Astrocyte (in vitro differentiated cells and primary cell): ENCODE data around the gene SLC38A3. TPM values are rescaled to one million over a fixed set of nuclear protein-coding genes. Genes with fewer than 3 reads are reported as not detected.

ENCODE experiments used
- DNase-seq: peaks from one replicate; pipeline ENCODE4 v3.0.0-alpha.2; 2010; ENCODE audit warnings: low read depth
- FAIRE-seq: peaks from 2 replicates; lab custom pipeline; 2011; peaks lifted over from hg19 to GRCh38; lab: Jason Lieb, UNC
- H2AFZ ChIP-seq: 2 replicates; pipeline ENCODE4 v1.6.0; 2012; ENCODE audit warnings: low read depth, low read length, inconsistent platforms
- H3K27ac ChIP-seq: 2 replicates; pipeline ENCODE4 v1.5.1; 2011; ENCODE audit warnings: low read depth, low read length, inconsistent platforms
- H3K27me3 ChIP-seq: 2 replicates; pipeline ENCODE4 v1.6.0; 2011; ENCODE audit warnings: low read length, inconsistent platforms; ENCODE audit not compliant: insufficient read depth
- H3K36me3 ChIP-seq: 2 replicates; pipeline ENCODE4 v1.5.1; 2011; ENCODE audit warnings: low read length, inconsistent platforms; ENCODE audit not compliant: insufficient read depth
- H3K4me1 ChIP-seq: 2 replicates; pipeline ENCODE4 v1.5.1; 2011; ENCODE audit warnings: low read length, inconsistent platforms; ENCODE audit not compliant: insufficient read depth
- H3K4me2 ChIP-seq: 2 replicates; pipeline ENCODE4 v1.6.0; 2012; ENCODE audit warnings: low read length, inconsistent platforms
- H3K4me3 ChIP-seq: 2 replicates; pipeline ENCODE4 v1.5.1; 2011; ENCODE audit warnings: low read depth, mild to moderate bottlenecking, low read length, inconsistent platforms; ENCODE audit not compliant: insufficient read depth
- H3K79me2 ChIP-seq: 2 replicates; pipeline ENCODE4 v1.6.0; 2012; ENCODE audit warnings: mild to moderate bottlenecking, low read length, inconsistent platforms; ENCODE audit not compliant: insufficient read depth
- H3K9ac ChIP-seq: 2 replicates; pipeline ENCODE4 v1.6.0; 2012; ENCODE audit warnings: mild to moderate bottlenecking, low read length, inconsistent platforms
- H3K9me3 ChIP-seq: 2 replicates; pipeline ENCODE4 v1.5.1; 2012; ENCODE audit warnings: low read depth, mild to moderate bottlenecking, low read length, inconsistent platforms; ENCODE audit not compliant: insufficient read depth
- H4K20me1 ChIP-seq: 2 replicates; pipeline ENCODE4 v1.6.0; 2012; ENCODE audit warnings: low read length, inconsistent platforms; ENCODE audit not compliant: insufficient read depth
- H3K27ac Mint-ChIP-seq: one replicate; pipeline ENCODE4 v1.8.0; 2021; ENCODE audit warnings: mild to moderate bottlenecking, mixed read lengths; ENCODE audit not compliant: unreplicated experiment
- H3K27me3 Mint-ChIP-seq: one replicate; pipeline ENCODE4 v1.8.0; 2021; ENCODE audit warnings: low read depth, mixed read lengths; ENCODE audit not compliant: unreplicated experiment
- H3K36me3 Mint-ChIP-seq: one replicate; pipeline ENCODE4 v1.8.0; 2021; ENCODE audit warnings: low read depth, mixed read lengths; ENCODE audit not compliant: unreplicated experiment
- H3K4me1 Mint-ChIP-seq: one replicate; pipeline ENCODE4 v1.8.0; 2021; ENCODE audit warnings: low read depth, mixed read lengths; ENCODE audit not compliant: unreplicated experiment
- H3K4me3 Mint-ChIP-seq: one replicate; pipeline ENCODE4 v1.8.0; 2021; ENCODE audit warnings: mild to moderate bottlenecking, moderate library complexity, mixed read lengths; ENCODE audit not compliant: unreplicated experiment
- H3K9me3 Mint-ChIP-seq: one replicate; pipeline ENCODE4 v1.8.0; 2021; ENCODE audit warnings: mild to moderate bottlenecking, mixed read lengths; ENCODE audit not compliant: unreplicated experiment
- EZH2 ChIP-seq: IDR thresholded peaks from 2 replicates; pipeline ENCODE4 v1.6.1; 2012; ENCODE audit warnings: mild to moderate bottlenecking, low read length, inconsistent platforms; ENCODE audit not compliant: insufficient read depth
- total RNA-seq: library from RNA; stranded (reverse); gene quantifications from 2 replicates; pipeline ENCODE4 v1.2.1, GENCODE V29; 2021
- TF ChIP-seq, protein P1 (sequence below): IDR thresholded peaks from 2 replicates; pipeline ENCODE4 v1.5.1; 2011; ENCODE audit warnings: low read depth, mild to moderate bottlenecking, inconsistent platforms, low read length, moderate library complexity; ENCODE audit not compliant: insufficient read depth

Gene SLC38A3
- total RNA-seq, 1 donor from 2014 or later, result 0.68 TPM

- Mint-ChIP-seq H3K4me1 (peaks cover 10% of the 10 kb centered on the region), H3K27me3 (peaks cover 37% of the 10 kb centered on the region), H3K9me3 (peaks cover 3% of the 10 kb centered on the region), H3K4me3 (no peak overlapping the region), H3K36me3 (no peaks in the 10 kb centered on the region), H3K27ac (peak overlapping the region; percentile 15)
- Histone ChIP-seq H3K9ac (no peak overlapping the region), H3K79me2 (no peaks in the 10 kb centered on the region), H3K27me3 (peaks cover 25% of the 10 kb centered on the region), H4K20me1 (no peaks in the 10 kb centered on the region), H2AFZ (no peak overlapping the region), H3K27ac (no peak overlapping the region), H3K4me2 (no peak overlapping the region), H3K4me1 (no peaks in the 10 kb centered on the region), H3K36me3 (no peaks in the 10 kb centered on the region), H3K4me3 (no peak overlapping the region), H3K9me3 (no peaks in the 10 kb centered on the region)
- FAIRE-seq (no peak), DNase-seq (no peak)
- TF ChIP-seq, protein P1, sequence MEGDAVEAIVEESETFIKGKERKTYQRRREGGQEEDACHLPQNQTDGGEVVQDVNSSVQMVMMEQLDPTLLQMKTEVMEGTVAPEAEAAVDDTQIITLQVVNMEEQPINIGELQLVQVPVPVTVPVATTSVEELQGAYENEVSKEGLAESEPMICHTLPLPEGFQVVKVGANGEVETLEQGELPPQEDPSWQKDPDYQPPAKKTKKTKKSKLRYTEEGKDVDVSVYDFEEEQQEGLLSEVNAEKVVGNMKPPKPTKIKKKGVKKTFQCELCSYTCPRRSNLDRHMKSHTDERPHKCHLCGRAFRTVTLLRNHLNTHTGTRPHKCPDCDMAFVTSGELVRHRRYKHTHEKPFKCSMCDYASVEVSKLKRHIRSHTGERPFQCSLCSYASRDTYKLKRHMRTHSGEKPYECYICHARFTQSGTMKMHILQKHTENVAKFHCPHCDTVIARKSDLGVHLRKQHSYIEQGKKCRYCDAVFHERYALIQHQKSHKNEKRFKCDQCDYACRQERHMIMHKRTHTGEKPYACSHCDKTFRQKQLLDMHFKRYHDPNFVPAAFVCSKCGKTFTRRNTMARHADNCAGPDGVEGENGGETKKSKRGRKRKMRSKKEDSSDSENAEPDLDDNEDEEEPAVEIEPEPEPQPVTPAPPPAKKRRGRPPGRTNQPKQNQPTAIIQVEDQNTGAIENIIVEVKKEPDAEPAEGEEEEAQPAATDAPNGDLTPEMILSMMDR, result no peak
- TF ChIP-seq EZH2, result no peak
These were observed 1.8 kb upstream of the SLC38A3 start for GRCh38 chr3:50203113-50203808.

DNA sequence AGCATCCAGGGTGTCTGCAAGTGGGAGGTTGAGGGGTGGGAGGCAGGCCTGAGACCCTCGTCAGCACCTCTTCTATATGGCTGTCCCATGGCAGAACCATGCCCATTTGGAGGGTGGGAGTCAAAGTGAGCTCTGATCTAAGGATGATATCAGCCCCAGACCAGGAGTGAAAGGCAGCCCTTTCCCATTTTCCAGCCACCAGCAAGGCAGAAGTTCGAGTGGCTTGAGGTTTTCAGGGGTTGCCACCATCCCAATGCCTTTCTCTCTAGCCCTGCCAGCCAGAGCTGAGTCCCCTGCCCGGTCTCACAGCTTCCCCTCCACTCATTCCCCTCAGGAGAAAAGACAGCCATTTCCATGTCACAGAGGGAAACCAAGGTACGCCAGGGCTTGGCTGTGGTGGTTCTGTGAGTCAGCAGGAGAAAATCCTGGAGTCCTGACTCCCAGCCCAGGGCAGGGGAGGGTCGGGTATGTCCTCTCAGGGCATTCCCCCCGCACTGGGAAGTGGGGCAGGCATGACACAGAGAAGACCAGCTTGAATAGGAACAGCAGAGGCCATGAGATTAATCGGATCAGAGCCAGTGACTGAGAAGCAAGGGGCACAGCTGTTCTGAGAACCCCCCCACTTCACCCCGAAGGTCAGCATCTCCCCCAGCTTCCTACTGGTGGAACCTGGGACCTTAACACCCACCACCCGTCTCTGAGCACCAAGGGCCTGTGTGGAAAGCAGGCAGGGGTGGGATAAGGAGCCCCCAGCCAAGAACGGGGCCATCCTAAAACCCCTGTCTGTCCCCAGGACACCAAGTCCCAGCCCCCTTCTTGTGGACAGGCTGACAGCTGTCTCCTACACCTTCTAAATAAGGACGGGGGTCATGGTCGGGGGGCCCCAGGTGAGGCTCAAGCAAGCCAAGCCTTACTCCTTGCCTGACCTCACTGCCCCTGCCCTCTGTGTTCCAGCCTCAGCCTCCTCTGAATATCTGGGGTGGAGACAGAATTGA is 965 bp upstream of the SLC38A3 start:
- H3K9me3 ChIP-seq, result no peaks in the 10 kb centered on the region
- no peak overlapping the region for H2AFZ ChIP-seq
- no peaks in the 10 kb centered on the region for H3K36me3 ChIP-seq
- H3K27ac ChIP-seq, result no peak overlapping the region
- peaks cover 25% of the 10 kb centered on the region for H3K27me3 ChIP-seq
- peak overlapping the region; percentile 71 for H3K4me3 Mint-ChIP-seq
- H3K79me2 ChIP-seq, result no peaks in the 10 kb centered on the region
- peaks cover 10% of the 10 kb centered on the region for H3K4me1 Mint-ChIP-seq
- H3K4me1 ChIP-seq, result no peaks in the 10 kb centered on the region
- no peaks in the 10 kb centered on the region for H3K36me3 Mint-ChIP-seq
- H3K9ac ChIP-seq, result no peak overlapping the region
- DNase-seq, result no peak
- FAIRE-seq, result no peak
- TF ChIP-seq EZH2, result no peak
- TF ChIP-seq, protein P1, result no peak
- H3K9me3 Mint-ChIP-seq, result peaks cover 3% of the 10 kb centered on the region
- peak overlapping the region; percentile 66 for H3K27ac Mint-ChIP-seq
- H4K20me1 ChIP-seq, result no peaks in the 10 kb centered on the region
- no peak overlapping the region for H3K4me2 ChIP-seq
- peaks cover 42% of the 10 kb centered on the region for H3K27me3 Mint-ChIP-seq
- H3K4me3 ChIP-seq, result no peak overlapping the region
